ENCODE measurements around the gene TMEM63A. TPM values are rescaled to one million over a fixed set of nuclear protein-coding genes. Genes with fewer than 3 reads are reported as not detected.

Gene TMEM63A
- total and polyA plus RNA-seq, 8 donors = 5.3 to 208 (median 84.5) TPM

DNA sequence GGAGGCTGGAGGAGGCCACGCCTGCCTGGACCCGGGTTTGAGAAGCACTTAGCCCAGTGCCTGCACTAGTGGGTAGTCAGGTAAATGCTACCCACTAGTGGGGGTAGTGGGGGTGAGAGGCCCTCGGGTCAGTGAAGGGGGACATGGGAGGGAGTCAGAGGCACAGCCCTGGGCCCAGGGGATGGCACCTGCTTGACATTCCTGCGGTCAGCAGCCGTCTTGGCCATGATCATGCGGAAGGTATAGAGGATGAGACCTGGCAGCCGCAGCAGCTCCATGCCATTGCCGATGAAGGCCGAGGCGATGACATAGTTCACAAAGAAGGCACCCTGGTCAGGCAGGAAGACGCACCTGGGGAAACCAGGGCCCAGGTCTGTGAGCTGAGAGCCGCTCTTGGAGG is 28.7 kb downstream of the TMEM63A start:
- Histone ChIP-seq H3K9me3 (no peaks in the 10 kb centered on the region), H3K4me3 (no peak overlapping the region), H3K27me3 (no peaks in the 10 kb centered on the region), H3K4me1 (peaks cover 4 to 31% (median 19%) of the 10 kb centered on the region in 4 donors), H3K36me3 (peaks cover 49 to 99% (median 93%) of the 10 kb centered on the region in 4 donors), H3K27ac (no peak overlapping the region)
- no peak for DNase-seq
- intact Hi-C loops (cut with DNase I; ENCODE audit: low total_unique reads) = no loop called here
- TF ChIP-seq POLR2A (IDR thresholded peaks at IDR 0.05) (no peak), EP300 (IDR thresholded peaks at IDR 0.05) (no peak), POLR2AphosphoS5 (IDR thresholded peaks at IDR 0.05) (no peak)
- TF ChIP-seq, protein P1, sequence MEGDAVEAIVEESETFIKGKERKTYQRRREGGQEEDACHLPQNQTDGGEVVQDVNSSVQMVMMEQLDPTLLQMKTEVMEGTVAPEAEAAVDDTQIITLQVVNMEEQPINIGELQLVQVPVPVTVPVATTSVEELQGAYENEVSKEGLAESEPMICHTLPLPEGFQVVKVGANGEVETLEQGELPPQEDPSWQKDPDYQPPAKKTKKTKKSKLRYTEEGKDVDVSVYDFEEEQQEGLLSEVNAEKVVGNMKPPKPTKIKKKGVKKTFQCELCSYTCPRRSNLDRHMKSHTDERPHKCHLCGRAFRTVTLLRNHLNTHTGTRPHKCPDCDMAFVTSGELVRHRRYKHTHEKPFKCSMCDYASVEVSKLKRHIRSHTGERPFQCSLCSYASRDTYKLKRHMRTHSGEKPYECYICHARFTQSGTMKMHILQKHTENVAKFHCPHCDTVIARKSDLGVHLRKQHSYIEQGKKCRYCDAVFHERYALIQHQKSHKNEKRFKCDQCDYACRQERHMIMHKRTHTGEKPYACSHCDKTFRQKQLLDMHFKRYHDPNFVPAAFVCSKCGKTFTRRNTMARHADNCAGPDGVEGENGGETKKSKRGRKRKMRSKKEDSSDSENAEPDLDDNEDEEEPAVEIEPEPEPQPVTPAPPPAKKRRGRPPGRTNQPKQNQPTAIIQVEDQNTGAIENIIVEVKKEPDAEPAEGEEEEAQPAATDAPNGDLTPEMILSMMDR (IDR thresholded peaks at IDR 0.05) = no peak
- 92 to 97% (median 93%) methylated on average over 10 to 12 of the region's 12 CpGs for WGBS, 5 donors

GRCh38 chr1:225852413-225853124 is 29.6 kb downstream of the TMEM63A start:
- DNase-seq = no peak
- H3K36me3 ChIP-seq = peaks cover 54 to 100% (median 97%) of the 10 kb centered on the region in 4 donors
- H3K4me1 ChIP-seq = peaks cover 13 to 36% (median 26%) of the 10 kb centered on the region in 4 donors
- no peak overlapping the region for H3K27ac ChIP-seq
- TF ChIP-seq, protein P1 (IDR thresholded peaks at IDR 0.05) = no peak
- TF ChIP-seq POLR2A (IDR thresholded peaks at IDR 0.05) = no peak
- no peak for TF ChIP-seq POLR2AphosphoS5 (IDR thresholded peaks at IDR 0.05)
- TF ChIP-seq EP300 (IDR thresholded peaks at IDR 0.05) = no peak
- no peaks in the 10 kb centered on the region for H3K27me3 ChIP-seq
- H3K9me3 ChIP-seq = no peaks in the 10 kb centered on the region
- 91 to 93% (median 92%) methylated on average over 13 of the region's 13 CpGs for WGBS, 5 donors
- H3K4me3 ChIP-seq = no peak overlapping the region
- intact Hi-C loops (cut with DNase I; ENCODE audit: low total_unique reads) = no loop called here

DNA sequence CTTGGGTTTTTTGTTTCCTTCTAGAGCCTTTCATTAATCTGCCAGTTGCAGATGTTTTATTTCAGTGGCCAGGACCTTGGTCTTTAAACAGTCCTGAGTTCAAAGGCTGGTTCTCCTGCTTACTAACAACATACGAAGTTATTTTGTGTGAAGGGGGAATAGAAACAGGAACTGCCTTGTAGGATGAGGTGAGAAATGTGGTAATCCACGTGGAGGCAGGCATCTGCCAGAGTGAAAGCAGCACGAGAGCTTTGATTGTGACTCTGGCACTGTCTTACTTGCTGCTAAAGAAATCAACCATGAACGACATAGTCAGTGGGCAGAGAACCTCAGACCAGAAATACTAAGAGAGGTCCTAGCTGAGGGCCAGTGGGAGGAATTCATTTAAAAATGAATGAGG is 30.4 kb downstream of the TMEM63A start:
- intact Hi-C loops (cut with DNase I; ENCODE audit: low total_unique reads) = no loop called here
- 43 to 72% (median 60%) methylated on average over 4 of the region's 4 CpGs for WGBS, 5 donors
- no peak overlapping the region for H3K4me3 ChIP-seq
- H3K4me1 ChIP-seq = peaks cover 19 to 44% (median 29%) of the 10 kb centered on the region in 4 donors
- DNase-seq = no peak
- TF ChIP-seq, protein P1 (IDR thresholded peaks at IDR 0.05) = no peak
- no peak for TF ChIP-seq POLR2AphosphoS5 (IDR thresholded peaks at IDR 0.05)
- TF ChIP-seq POLR2A (IDR thresholded peaks at IDR 0.05) = no peak
- TF ChIP-seq EP300 (IDR thresholded peaks at IDR 0.05) = no peak
- H3K36me3 ChIP-seq = peaks cover 58 to 100% (median 98%) of the 10 kb centered on the region in 4 donors
- H3K27me3 ChIP-seq = no peaks in the 10 kb centered on the region
- no peaks in the 10 kb centered on the region for H3K9me3 ChIP-seq
- peak overlapping the region in 3 of 5 donors; percentile 4 to 43 (median 5) for H3K27ac ChIP-seq

DNA sequence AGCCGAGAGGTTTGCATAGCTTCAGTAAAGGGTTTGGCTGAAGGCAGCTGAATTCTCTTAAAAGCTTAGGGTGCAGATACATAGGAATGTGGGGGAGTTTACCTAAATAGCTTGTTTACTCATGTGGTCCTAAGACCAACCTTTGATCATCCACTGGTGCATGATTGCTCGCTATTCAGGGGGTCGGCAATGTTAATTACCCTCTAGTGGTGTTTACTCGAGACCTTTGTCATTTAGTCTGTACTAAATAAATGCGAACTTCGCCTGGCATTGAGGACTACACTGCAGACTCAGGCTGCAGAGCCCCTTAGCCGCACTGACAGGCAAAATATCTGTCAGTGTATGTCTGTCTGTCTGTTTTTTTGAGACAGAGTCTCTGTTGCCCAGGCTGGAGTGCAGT is 31.8 kb downstream of the TMEM63A start:
- intact Hi-C loops (cut with DNase I; ENCODE audit: low total_unique reads) = no loop called here
- no peaks in the 10 kb centered on the region for H3K27me3 ChIP-seq
- H3K27ac ChIP-seq = no peak overlapping the region
- no peak for DNase-seq
- H3K4me1 ChIP-seq = peaks cover 21 to 56% (median 32%) of the 10 kb centered on the region in 4 donors
- H3K4me3 ChIP-seq = no peak overlapping the region
- WGBS, 5 donors = 94 to 97% (median 96%) methylated on average over 7 of the region's 7 CpGs
- no peak for TF ChIP-seq POLR2AphosphoS5 (IDR thresholded peaks at IDR 0.05)
- TF ChIP-seq POLR2A (IDR thresholded peaks at IDR 0.05) = no peak
- no peaks in the 10 kb centered on the region for H3K9me3 ChIP-seq
- peaks cover 57 to 100% (median 99%) of the 10 kb centered on the region in 4 donors for H3K36me3 ChIP-seq

DNA sequence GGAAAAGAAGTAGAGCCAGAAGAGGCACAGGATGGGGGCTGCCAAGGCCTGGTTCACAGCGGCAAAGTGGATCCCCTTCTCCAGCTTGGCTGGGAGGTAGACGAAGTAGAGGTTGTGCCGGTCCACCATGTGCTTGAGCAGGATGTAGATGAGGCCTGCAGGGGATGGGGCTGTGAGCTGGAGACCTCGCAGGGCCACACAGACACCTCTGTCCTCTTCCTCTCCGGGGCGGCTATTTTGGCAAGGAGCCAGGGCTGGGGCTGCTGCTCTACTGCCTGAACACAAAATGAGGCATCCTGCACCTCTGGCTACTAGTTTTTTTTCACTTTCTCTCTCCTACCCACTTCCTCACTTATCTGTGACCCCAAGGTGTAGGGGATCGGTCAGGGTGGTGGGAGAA is 32.3 kb downstream of the TMEM63A start:
- Histone ChIP-seq H3K27ac (peak overlapping the region in 2 of 5 donors; percentile 26 to 40), H3K27me3 (no peaks in the 10 kb centered on the region), H3K4me3 (no peak overlapping the region), H3K36me3 (peaks cover 57 to 100% (median 99%) of the 10 kb centered on the region in 4 donors), H3K4me1 (peaks cover 25 to 59% (median 35%) of the 10 kb centered on the region in 4 donors), H3K9me3 (no peaks in the 10 kb centered on the region)
- intact Hi-C loops (cut with DNase I; ENCODE audit: low total_unique reads) = no loop called here
- DNase-seq = peak; percentile 34 to 59
- WGBS, 5 donors = 51 to 79% (median 60%) methylated on average over 7 of the region's 7 CpGs
- no peak for TF ChIP-seq POLR2A (IDR thresholded peaks at IDR 0.05)
- TF ChIP-seq EP300 (IDR thresholded peaks at IDR 0.05) = no peak
- TF ChIP-seq, protein P1 (IDR thresholded peaks at IDR 0.05) = no peak
- no peak for TF ChIP-seq POLR2AphosphoS5 (IDR thresholded peaks at IDR 0.05)
